ENCODE measurements around the gene ZNF831.

Gene ZNF831

DNA sequence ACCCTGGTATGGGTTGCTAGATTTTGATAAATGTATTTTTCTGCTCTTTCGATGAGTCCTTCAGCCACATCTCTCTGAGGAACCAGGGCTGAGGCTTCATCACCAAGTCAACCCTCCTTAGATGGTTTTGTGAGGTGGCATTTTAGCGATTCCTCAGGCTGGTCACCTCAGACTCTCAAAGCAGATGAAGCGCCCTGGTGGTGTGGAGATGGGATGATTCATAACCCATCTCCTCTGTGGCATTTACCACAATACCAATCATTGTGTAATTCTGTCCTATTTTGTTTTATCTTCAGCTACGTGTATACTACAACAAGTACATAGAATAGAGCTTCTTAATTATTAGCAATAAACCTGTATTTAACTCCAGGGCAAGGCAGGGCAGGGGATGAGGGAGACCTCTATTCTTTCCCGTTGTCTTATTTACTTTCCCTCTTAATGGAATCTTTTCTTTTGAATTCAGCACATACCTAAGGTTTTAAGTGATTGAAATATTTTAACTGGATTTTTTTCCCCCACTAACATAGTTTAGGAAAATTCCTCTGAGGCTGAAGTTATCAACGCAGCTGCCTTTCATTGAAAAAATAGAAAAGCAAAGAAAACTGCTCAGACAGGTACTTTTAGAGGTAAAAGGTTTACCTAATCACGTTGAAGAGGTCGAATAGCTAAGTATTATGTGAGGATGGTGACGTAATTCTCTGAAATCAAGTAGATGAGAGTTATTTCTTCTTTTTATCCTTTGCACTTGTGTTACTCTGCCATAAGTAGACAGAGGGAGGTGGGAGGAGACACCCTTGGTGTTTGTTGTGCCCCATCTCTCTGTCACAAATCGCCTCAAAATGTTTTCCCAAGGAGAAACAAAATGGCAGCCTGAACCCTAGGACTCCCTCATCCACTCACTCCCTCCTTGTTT lies 79.3 kb downstream of the ZNF831 start:
- Histone ChIP-seq H3K36me3 (no peaks in the 10 kb centered on the region), H3K9me3 (replicated peaks in 1 of 11) (no peaks in the 10 kb centered on the region), H3K4me1 (peaks cover 0 to 29% (median 11%) of the 10 kb centered on the region in 10 experiments; a peak in 13 of 20 replicates), H4K20me1 (no peaks in the 10 kb centered on the region), H3K27ac (no peak overlapping the region), H3K9ac (no peak overlapping the region), H3K4me3 (no peak overlapping the region), H3K27me3 (peaks cover 0 to 51% (median 0%) of the 10 kb centered on the region in 11 experiments; a peak in 7 of 22 replicates), H3K4me2 (peak overlapping the region in 8 of 11 experiments; percentile 19 to 73 (median 43); a peak in 14 of 22 replicates)
- TF ChIP-seq Cebpa-rat (IDR thresholded peaks at IDR 0.05): peak in 3 of 11 experiments; percentile 30 to 50 (median 39); a peak in 4 of 22 replicates

- Histone ChIP-seq H3K9ac (no peak overlapping the region), H4K20me1 (no peaks in the 10 kb centered on the region), H3K4me1 (peaks cover 0 to 36% (median 11%) of the 10 kb centered on the region in 10 experiments; a peak in 13 of 20 replicates), H3K27ac (no peak overlapping the region), H3K4me2 (peak overlapping the region in 2 of 11 experiments; percentile 29 to 58; a peak in 2 of 22 replicates), H3K36me3 (no peaks in the 10 kb centered on the region; a peak in 1 of 22 replicates), H3K27me3 (peaks cover 0 to 47% (median 0%) of the 10 kb centered on the region in 11 experiments; a peak in 7 of 22 replicates), H3K4me3 (no peak overlapping the region), H3K9me3 (replicated peaks in 1 of 11) (peaks cover 14 to 25% (median 20%) of the 10 kb centered on the region in 11 experiments; a peak in 20 of 22 replicates)
- TF ChIP-seq Cebpa-rat (IDR thresholded peaks at IDR 0.05): no peak
Measured at GRCh38 chr20:59246691-59247400, 83.2 kb downstream of the ZNF831 start.

DNA sequence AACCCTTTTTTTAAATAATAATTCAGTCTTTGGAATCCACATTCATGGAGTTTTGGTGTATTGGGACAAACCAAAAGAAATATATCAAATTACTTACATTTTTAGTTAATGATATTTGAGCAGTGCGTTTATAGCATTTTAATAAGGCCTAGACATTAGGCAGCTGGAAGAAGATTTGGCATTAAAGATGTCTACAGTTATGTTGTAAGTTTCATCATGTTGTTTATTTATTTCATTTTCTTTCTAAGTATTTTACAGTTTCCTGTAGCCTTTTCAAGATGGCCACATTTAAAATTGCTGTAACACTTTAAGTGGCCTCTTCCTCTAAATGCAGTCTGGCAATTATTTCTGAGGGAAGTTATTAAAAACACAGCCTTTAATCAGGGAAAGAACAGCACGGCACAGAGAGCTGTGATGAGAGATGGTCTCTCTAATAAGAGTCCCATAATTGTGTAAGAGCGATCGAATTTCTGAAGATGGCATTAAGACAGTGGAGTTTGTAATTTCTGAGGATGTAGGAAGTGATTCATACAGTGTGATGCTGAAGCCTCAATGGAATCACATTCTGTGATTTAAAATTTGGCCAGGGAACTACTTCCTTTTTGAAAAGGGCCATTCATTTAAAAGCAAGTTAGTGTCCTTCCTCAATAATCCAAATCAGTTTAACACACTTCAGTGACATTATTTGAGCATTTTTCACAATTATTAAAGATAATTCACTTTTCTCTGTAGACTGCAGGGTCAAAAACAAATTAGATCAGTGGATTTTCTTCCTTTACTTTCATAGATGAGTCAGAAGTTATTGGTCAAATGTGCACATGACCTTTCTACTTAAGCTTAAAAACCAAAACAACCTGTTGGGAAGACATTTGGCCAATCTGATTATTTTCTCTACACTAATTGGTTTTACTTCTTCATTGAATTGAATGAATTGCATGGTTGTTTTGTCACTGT lies 84.4 kb downstream of the ZNF831 start:
- Histone ChIP-seq H3K36me3 (no peaks in the 10 kb centered on the region; a peak in 1 of 22 replicates), H3K4me1 (peaks cover 7 to 31% (median 11%) of the 10 kb centered on the region in 10 experiments), H3K4me2 (peak overlapping the region in 4 of 11 experiments; percentile 16 to 58 (median 41); a peak in 8 of 22 replicates), H3K9me3 (replicated peaks in 1 of 11) (peaks cover 15 to 36% (median 23%) of the 10 kb centered on the region in 11 experiments; a peak in 20 of 22 replicates), H3K9ac (peak overlapping the region in 1 of 11 experiments; percentile 31; a peak in 2 of 22 replicates), H3K27ac (peak overlapping the region in 3 of 11 experiments; percentile 35 to 69 (median 63); a peak in 6 of 22 replicates), H3K27me3 (peaks cover 0 to 49% (median 0%) of the 10 kb centered on the region in 11 experiments; a peak in 7 of 22 replicates), H4K20me1 (no peaks in the 10 kb centered on the region), H3K4me3 (no peak overlapping the region)
- no peak for TF ChIP-seq Cebpa-rat (IDR thresholded peaks at IDR 0.05)

DNA sequence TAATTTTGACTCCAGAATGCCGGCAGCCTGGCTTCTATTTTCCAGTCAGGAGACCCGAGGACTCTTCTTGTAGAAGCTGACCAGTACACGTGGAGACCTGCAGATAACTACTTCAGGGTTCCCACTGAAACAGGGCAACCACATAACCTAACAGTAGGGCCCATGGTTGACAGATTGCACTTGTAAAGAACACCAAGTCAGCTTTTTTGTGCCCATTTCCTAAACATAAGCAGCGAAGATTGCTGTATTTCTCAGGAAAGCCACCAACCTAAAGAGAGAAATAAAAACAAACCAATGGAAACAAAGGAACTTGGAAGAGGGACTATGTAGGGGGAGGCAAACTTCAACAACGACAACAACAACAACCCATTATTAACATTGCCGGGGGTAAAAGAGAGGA lies 86.7 kb downstream of the ZNF831 start:
- no peak for TF ChIP-seq Cebpa-rat (IDR thresholded peaks at IDR 0.05)
- peaks cover 24 to 40% (median 27%) of the 10 kb centered on the region in 10 experiments for H3K4me1 ChIP-seq
- H3K9ac ChIP-seq: no peak overlapping the region
- peaks cover 15 to 36% (median 23%) of the 10 kb centered on the region in 11 experiments; a peak in 20 of 22 replicates for H3K9me3 ChIP-seq (replicated peaks in 1 of 11)
- H4K20me1 ChIP-seq: no peaks in the 10 kb centered on the region
- no peaks in the 10 kb centered on the region; a peak in 1 of 22 replicates for H3K36me3 ChIP-seq
- H3K4me3 ChIP-seq: no peak overlapping the region
- H3K27ac ChIP-seq: no peak overlapping the region
- no peak overlapping the region for H3K4me2 ChIP-seq
- peaks cover 0 to 27% (median 0%) of the 10 kb centered on the region in 11 experiments; a peak in 7 of 22 replicates for H3K27me3 ChIP-seq

DNA sequence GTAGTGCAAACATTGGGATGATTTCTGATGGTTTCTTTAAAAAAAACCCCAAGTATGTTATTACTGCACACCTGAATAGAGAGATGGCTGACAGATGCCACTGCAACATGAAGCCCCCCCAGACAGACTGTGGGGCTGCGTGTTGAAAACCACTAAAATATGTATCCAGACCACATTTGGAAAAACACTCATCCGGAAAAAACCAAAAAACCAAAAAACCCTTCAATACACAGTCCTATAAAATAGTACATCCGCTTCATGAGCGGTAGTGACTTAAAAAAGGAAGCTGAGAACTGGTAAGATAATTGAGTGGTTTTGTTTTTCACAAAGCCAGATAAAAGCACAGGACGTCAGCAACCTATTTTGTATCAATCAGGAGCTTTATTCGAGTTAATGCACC lies 89.7 kb downstream of the ZNF831 start:
- Histone ChIP-seq H3K9me3 (replicated peaks in 1 of 11) (peaks cover 15 to 36% (median 23%) of the 10 kb centered on the region in 11 experiments; a peak in 20 of 22 replicates), H3K27ac (peak overlapping the region in 7 of 11 experiments; percentile 3 to 54 (median 30); a peak in 8 of 22 replicates), H3K36me3 (no peaks in the 10 kb centered on the region; a peak in 1 of 22 replicates), H3K4me3 (no peak overlapping the region), H3K4me1 (peaks cover 30 to 42% (median 35%) of the 10 kb centered on the region in 10 experiments), H3K27me3 (peaks cover 0 to 14% (median 0%) of the 10 kb centered on the region in 11 experiments; a peak in 5 of 22 replicates), H3K9ac (peak overlapping the region in 3 of 11 experiments; percentile 20 to 40 (median 28); a peak in 4 of 22 replicates), H4K20me1 (no peaks in the 10 kb centered on the region), H3K4me2 (peak overlapping the region; percentile 58 to 86 (median 73))
- no peak for TF ChIP-seq Cebpa-rat (IDR thresholded peaks at IDR 0.05)

- H3K36me3 ChIP-seq: no peaks in the 10 kb centered on the region; a peak in 1 of 22 replicates
- no peak for TF ChIP-seq Cebpa-rat (IDR thresholded peaks at IDR 0.05)
- no peak overlapping the region for H3K4me3 ChIP-seq
- peaks cover 0 to 14% (median 0%) of the 10 kb centered on the region in 11 experiments; a peak in 5 of 22 replicates for H3K27me3 ChIP-seq
- peak overlapping the region in 8 of 11 experiments; percentile 4 to 54 (median 28); a peak in 9 of 22 replicates for H3K27ac ChIP-seq
- H3K4me2 ChIP-seq: peak overlapping the region; percentile 58 to 86 (median 73)
- peaks cover 15 to 36% (median 23%) of the 10 kb centered on the region in 11 experiments; a peak in 20 of 22 replicates for H3K9me3 ChIP-seq (replicated peaks in 1 of 11)
- H3K9ac ChIP-seq: peak overlapping the region in 4 of 11 experiments; percentile 20 to 46 (median 34); a peak in 5 of 22 replicates
- no peaks in the 10 kb centered on the region for H4K20me1 ChIP-seq
- H3K4me1 ChIP-seq: peaks cover 34 to 42% (median 38%) of the 10 kb centered on the region in 10 experiments
Measured at GRCh38 chr20:59253779-59254319, 90.2 kb downstream of the ZNF831 start.

DNA sequence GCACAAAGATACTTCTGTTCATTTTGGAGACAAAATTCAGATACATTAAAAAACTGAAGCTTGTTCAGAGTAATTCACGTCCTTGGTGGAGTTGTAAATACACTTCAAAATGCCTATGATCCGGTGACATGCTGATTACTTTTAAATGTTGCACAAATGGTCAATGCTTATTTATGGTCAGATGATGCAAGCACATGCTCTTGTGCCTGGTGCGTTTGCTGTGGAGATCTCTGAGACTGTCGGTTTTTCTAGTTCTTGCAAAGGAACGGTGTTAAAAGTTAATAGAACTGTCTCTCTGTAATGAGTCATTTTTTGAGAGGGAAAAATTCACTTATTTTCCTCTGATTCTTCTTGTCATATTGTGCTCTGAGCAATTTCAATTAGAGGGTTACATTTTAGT lies 91.6 kb downstream of the ZNF831 start:
- no peak overlapping the region for H3K9ac ChIP-seq
- H4K20me1 ChIP-seq: no peaks in the 10 kb centered on the region
- no peaks in the 10 kb centered on the region; a peak in 1 of 22 replicates for H3K36me3 ChIP-seq
- peaks cover 34 to 50% (median 42%) of the 10 kb centered on the region in 10 experiments for H3K4me1 ChIP-seq
- no peak overlapping the region for H3K27ac ChIP-seq
- H3K27me3 ChIP-seq: peaks cover 0 to 14% (median 0%) of the 10 kb centered on the region in 11 experiments; a peak in 5 of 22 replicates
- TF ChIP-seq Cebpa-rat (IDR thresholded peaks at IDR 0.05): no peak
- no peak overlapping the region for H3K4me3 ChIP-seq
- peak overlapping the region in 2 of 11 experiments; percentile 70 to 78; a peak in 1 of 22 replicates for H3K4me2 ChIP-seq
- H3K9me3 ChIP-seq (replicated peaks in 1 of 11): peaks cover 12 to 28% (median 17%) of the 10 kb centered on the region in 11 experiments; a peak in 20 of 22 replicates
